Measurements from ENCODE around the gene CLDN20.

Gene CLDN20

DNA sequence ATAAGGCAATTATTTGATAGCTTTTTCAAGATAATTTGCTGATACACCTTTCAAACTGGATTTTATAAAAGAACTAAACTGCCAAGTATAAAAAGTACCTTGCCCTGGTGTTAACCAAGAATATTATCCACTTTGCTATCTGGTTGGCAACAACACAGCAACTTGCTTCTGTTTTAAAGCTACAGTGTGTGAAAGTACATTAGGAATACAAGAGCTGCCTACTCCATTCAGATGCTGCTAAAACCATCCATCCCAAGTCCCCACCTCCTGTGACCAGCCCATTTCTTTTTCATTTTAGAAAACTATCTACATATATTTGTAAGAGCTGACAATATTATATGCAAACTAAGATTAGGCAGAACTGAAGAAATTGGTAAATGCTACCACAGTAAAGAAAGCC is 12.8 kb downstream of the CLDN20 start:
- TF ChIP-seq, protein P1, sequence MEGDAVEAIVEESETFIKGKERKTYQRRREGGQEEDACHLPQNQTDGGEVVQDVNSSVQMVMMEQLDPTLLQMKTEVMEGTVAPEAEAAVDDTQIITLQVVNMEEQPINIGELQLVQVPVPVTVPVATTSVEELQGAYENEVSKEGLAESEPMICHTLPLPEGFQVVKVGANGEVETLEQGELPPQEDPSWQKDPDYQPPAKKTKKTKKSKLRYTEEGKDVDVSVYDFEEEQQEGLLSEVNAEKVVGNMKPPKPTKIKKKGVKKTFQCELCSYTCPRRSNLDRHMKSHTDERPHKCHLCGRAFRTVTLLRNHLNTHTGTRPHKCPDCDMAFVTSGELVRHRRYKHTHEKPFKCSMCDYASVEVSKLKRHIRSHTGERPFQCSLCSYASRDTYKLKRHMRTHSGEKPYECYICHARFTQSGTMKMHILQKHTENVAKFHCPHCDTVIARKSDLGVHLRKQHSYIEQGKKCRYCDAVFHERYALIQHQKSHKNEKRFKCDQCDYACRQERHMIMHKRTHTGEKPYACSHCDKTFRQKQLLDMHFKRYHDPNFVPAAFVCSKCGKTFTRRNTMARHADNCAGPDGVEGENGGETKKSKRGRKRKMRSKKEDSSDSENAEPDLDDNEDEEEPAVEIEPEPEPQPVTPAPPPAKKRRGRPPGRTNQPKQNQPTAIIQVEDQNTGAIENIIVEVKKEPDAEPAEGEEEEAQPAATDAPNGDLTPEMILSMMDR (IDR thresholded peaks at IDR 0.05; ENCODE audit: low read depth, low read length) = no peak
- Histone ChIP-seq H3K36me3 (peaks cover 7% of the 10 kb centered on the region; the same call in 1 of the 2 replicates), H3K4me3 (ENCODE audit: low read depth, low read length) (no peak overlapping the region), H3K9me3 (ENCODE audit: severe bottlenecking) (no peaks in the 10 kb centered on the region), H3K27me3 (ENCODE audit: insufficient read depth, low read depth, severe bottlenecking) (no peaks in the 10 kb centered on the region), H3K27ac (no peak overlapping the region)
- no peak for DNase-seq

DNA sequence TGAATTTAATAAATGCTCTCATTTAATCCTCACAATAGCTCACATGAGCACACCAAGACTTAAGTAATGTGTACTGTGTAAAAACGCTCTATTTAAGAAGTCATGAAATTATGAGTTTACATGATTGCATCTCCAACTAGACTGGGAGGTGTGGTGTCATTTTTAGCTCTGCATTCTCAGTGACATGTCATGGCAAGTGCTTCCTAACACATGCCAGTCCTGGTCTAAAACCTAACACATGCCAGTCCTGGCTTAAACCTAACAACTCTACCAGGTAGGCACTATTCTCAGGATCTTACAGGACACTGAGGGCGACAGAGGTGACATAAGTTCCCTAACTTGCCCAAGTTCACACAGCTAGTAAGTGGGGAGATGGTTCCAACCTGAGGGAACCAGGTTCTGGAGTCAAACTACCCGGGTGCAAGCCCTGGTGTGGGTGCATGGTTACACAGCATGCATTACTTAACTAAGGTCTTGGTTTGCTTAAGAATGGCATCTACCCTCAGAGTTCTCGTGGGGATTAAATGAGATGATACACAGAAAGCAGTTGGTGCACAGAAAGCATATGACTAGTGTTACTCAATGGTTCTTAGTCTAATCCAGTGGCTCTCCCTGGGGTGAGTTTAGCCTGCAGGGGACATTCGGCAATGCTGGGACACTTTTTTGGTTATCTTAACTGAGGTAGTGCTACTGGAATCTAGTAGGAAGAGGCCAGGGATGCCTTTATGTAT is 14.7 kb downstream of the CLDN20 start:
- H3K36me3 ChIP-seq = peaks cover 23% of the 10 kb centered on the region
- H3K9me3 ChIP-seq (ENCODE audit: severe bottlenecking) = no peaks in the 10 kb centered on the region

GRCh38 chr6:155284775-155285174 is 21.0 kb downstream of the CLDN20 start:
- TF ChIP-seq, protein P1 (IDR thresholded peaks at IDR 0.05; ENCODE audit: low read depth, low read length) = no peak
- H3K36me3 ChIP-seq = peaks cover 34% of the 10 kb centered on the region
- no peak overlapping the region for H3K4me3 ChIP-seq (ENCODE audit: low read depth, low read length)

More for the DNA sequence above, 14.7 kb downstream of the CLDN20 start:
- Histone ChIP-seq H3K27me3 (ENCODE audit: insufficient read depth, low read depth, severe bottlenecking) (no peaks in the 10 kb centered on the region), H3K4me3 (ENCODE audit: low read depth, low read length) (no peak overlapping the region), H3K27ac (no peak overlapping the region)
- TF ChIP-seq, protein P1 (IDR thresholded peaks at IDR 0.05; ENCODE audit: low read depth, low read length) = no peak
- DNase-seq = no peak

GRCh38 chr6:155287762-155288161 is 23.9 kb downstream of the CLDN20 start:
- Histone ChIP-seq H3K27me3 (ENCODE audit: insufficient read depth, low read depth, severe bottlenecking) (no peaks in the 10 kb centered on the region), H3K27ac (no peak overlapping the region), H3K9me3 (ENCODE audit: severe bottlenecking) (no peaks in the 10 kb centered on the region), H3K36me3 (peaks cover 34% of the 10 kb centered on the region), H3K4me3 (ENCODE audit: low read depth, low read length) (no peak overlapping the region)
- no peak for DNase-seq
- TF ChIP-seq, protein P1 (IDR thresholded peaks at IDR 0.05; ENCODE audit: low read depth, low read length) = no peak

More at GRCh38 chr6:155284775-155285174, 21.0 kb downstream of the CLDN20 start:
- no peak overlapping the region for H3K27ac ChIP-seq
- no peak for DNase-seq
- no peaks in the 10 kb centered on the region for H3K9me3 ChIP-seq (ENCODE audit: severe bottlenecking)
- no peaks in the 10 kb centered on the region for H3K27me3 ChIP-seq (ENCODE audit: insufficient read depth, low read depth, severe bottlenecking)

DNA sequence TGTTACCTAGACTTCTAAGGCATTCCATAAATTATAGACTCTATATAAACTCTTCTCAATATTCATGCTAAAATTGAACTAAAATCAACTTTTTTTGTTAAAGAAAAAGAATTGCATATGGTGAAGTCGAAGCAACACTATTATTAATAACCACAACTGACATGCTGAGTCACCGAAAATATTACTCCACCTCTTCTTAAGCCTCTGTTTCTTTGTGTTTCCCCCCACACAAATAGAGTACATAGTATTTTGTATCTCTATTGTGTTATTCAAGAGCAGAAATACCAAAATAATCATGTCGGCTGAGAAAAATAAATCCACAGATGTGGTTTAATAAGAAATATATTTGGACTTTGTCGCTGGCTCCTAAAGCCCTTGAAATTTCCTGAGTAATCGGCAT is 26.7 kb downstream of the CLDN20 start:
- H3K27ac ChIP-seq = no peak overlapping the region
- H3K27me3 ChIP-seq (ENCODE audit: insufficient read depth, low read depth, severe bottlenecking) = no peaks in the 10 kb centered on the region
- no peaks in the 10 kb centered on the region for H3K9me3 ChIP-seq (ENCODE audit: severe bottlenecking)
- peaks cover 19% of the 10 kb centered on the region for H3K36me3 ChIP-seq
- H3K4me3 ChIP-seq (ENCODE audit: low read depth, low read length) = no peak overlapping the region
- no peak for DNase-seq
- TF ChIP-seq, protein P1 (IDR thresholded peaks at IDR 0.05; ENCODE audit: low read depth, low read length) = no peak

GRCh38 chr6:155291291-155291690 is 27.5 kb downstream of the CLDN20 start:
- Histone ChIP-seq H3K27me3 (ENCODE audit: insufficient read depth, low read depth, severe bottlenecking) (no peaks in the 10 kb centered on the region), H3K36me3 (peaks cover 24% of the 10 kb centered on the region), H3K27ac (no peak overlapping the region), H3K9me3 (ENCODE audit: severe bottlenecking) (no peaks in the 10 kb centered on the region), H3K4me3 (ENCODE audit: low read depth, low read length) (no peak overlapping the region)
- TF ChIP-seq, protein P1 (IDR thresholded peaks at IDR 0.05; ENCODE audit: low read depth, low read length) = no peak
- no peak for DNase-seq
